AG04450 (cell line): ENCODE data around the gene SPINK2. TPM values are rescaled to one million over a fixed set of nuclear protein-coding genes. Genes with fewer than 3 reads are reported as not detected.

ENCODE experiments used
- CTCF ChIA-PET: fragments of 300-600, 350-600 bp; formaldehyde crosslinking; extraction: SDS; loops from one replicate; lab custom pipeline; 2022; ENCODE audit warnings: antibody characterized with exemption, inconsistent platforms; lab: Charles Lee
- POLR2A ChIA-PET: fragments of 350-600 bp; formaldehyde crosslinking; extraction: SDS; loops from one replicate; lab custom pipeline; 2021; ENCODE audit warnings: antibody characterized with exemption, inconsistent platforms; lab: Yijun Ruan, JAX
- DNase-seq: peaks from one replicate; pipeline ENCODE4 v3.0.0-alpha.2; 2011; ENCODE audit warnings: low read depth, low spot score
- H3K27ac ChIP-seq: one replicate; pipeline ENCODE4 v1.5.1; 2012; ENCODE audit warnings: low read depth, low read length, control low read depth
- H3K27me3 ChIP-seq: one replicate; pipeline ENCODE4 v1.6.0; 2012; ENCODE audit warnings: low read length; ENCODE audit not compliant: control insufficient read depth, insufficient read depth
- H3K4me3 ChIP-seq: 2 replicates; pipeline ENCODE4 v1.5.1; 2011; ENCODE audit warnings: mild to moderate bottlenecking, low read depth, low read length, control low read depth
- H3K9me3 ChIP-seq: 2 replicates; pipeline ENCODE4 v1.5.1; 2012; ENCODE audit warnings: low read length; ENCODE audit not compliant: control insufficient read depth, insufficient read depth
- polyA plus RNA-seq: library from polyadenylated mRNA; depleted of rRNA; stranded (reverse); fragments of >200 nt; gene quantifications from 2 replicates; pipeline ENCODE4 v1.2.3, GENCODE V29; 2011
- TF ChIP-seq, protein P1 (sequence below): IDR thresholded peaks from 2 replicates; pipeline ENCODE4 v1.5.1; 2011; ENCODE audit warnings: low read depth, low read length, control low read depth, inconsistent platforms

Gene SPINK2
- polyA plus RNA-seq, 1 experiment: not detected

DNA sequence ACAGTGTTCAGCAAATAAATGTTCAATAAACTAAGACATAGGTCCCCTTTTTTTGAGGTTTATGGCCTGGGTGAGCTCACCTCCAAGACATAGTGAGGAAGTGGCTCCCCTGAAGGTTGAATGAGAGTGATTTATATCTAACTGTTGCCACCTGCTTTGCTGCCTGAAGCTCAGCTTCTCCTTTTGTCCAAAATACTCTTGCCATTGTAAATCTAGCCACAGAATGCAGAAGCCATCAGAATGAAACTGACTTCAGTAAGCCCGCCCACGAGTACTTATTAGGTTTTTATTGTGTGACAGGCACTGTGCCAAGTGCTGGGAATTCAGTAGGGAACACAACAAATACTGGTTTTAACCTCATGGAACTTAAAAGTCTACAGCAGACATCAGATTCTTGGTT lies 18.0 kb downstream of the SPINK2 start:
- CTCF ChIA-PET: interaction anchor here (1.3 to 1.8 kb wide), 2 partner anchors 33 to 228 kb away, joined by 5 to 7 read pairs; no protein-coding TSS in a partner anchor
- DNase-seq: no peak
- no peak overlapping the region for H3K27ac ChIP-seq
- POLR2A ChIA-PET: no interaction called here
- no peaks in the 10 kb centered on the region for H3K9me3 ChIP-seq
- peaks cover 2% of the 10 kb centered on the region for H3K27me3 ChIP-seq
- TF ChIP-seq, protein P1, sequence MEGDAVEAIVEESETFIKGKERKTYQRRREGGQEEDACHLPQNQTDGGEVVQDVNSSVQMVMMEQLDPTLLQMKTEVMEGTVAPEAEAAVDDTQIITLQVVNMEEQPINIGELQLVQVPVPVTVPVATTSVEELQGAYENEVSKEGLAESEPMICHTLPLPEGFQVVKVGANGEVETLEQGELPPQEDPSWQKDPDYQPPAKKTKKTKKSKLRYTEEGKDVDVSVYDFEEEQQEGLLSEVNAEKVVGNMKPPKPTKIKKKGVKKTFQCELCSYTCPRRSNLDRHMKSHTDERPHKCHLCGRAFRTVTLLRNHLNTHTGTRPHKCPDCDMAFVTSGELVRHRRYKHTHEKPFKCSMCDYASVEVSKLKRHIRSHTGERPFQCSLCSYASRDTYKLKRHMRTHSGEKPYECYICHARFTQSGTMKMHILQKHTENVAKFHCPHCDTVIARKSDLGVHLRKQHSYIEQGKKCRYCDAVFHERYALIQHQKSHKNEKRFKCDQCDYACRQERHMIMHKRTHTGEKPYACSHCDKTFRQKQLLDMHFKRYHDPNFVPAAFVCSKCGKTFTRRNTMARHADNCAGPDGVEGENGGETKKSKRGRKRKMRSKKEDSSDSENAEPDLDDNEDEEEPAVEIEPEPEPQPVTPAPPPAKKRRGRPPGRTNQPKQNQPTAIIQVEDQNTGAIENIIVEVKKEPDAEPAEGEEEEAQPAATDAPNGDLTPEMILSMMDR: no peak
- no peak overlapping the region for H3K4me3 ChIP-seq

DNA sequence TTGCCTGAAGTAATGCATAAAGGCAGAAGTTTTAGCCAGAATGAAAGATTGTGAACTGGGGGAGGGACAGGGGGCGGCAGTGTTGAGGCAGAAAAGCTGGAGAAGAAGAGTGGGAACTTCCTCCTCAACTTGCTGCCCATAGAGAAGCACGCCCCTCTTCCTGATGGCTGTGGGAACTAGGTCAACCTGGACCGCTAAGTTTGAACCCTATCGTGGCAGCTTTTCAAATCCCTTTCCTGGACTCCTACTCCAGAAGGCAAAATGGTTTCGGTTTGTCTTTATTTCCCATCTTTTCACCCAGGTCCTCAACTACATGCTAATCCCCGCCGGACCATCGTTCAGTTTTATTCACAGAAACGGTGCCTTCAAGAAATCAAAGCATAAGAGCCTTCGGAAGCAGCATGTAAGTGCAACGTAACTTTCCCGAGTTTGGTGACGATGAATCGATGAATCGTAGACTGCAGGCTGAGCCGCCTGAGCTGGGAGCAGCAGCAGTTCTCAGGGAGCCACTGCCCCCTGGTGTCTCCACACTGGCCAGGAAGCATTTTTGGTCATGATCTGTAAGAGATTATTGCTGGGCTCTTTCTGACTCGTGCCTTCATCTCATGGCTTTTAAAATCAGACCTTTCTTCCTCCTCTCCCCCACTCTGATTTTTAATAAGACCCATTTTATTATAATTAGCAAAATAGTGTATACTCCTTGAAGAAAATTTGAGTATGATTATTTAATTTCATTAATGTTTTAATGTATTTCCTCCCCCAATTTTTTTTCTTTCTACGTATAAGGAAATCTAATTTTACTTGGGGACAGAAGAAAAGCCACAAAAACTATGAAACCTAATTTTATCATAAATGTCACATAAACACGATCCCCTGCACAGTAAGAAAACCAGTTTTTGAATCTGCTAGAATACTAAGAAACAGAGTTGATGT lies 21.4 kb downstream of the SPINK2 start:
- Histone ChIP-seq H3K27ac (peak overlapping the region; percentile 57), H3K27me3 (peaks cover 3% of the 10 kb centered on the region), H3K9me3 (no peaks in the 10 kb centered on the region), H3K4me3 (peak overlapping the region; percentile 71)
- TF ChIP-seq, protein P1: peak; percentile 99
- ChIA-PET CTCF (interaction anchor here (0.6 to 2.9 kb wide), 30 partner anchors 10 to 377 kb away, joined by 3 to 40 read pairs (median 4); partner anchors contain the start of gene ARL9), POLR2A (interaction anchor here (0.8 kb wide), 1 partner anchor 365 kb away, joined by 3 read pairs; the partner anchor contains the start of gene PPAT)
- DNase-seq: peak; percentile 67

DNA sequence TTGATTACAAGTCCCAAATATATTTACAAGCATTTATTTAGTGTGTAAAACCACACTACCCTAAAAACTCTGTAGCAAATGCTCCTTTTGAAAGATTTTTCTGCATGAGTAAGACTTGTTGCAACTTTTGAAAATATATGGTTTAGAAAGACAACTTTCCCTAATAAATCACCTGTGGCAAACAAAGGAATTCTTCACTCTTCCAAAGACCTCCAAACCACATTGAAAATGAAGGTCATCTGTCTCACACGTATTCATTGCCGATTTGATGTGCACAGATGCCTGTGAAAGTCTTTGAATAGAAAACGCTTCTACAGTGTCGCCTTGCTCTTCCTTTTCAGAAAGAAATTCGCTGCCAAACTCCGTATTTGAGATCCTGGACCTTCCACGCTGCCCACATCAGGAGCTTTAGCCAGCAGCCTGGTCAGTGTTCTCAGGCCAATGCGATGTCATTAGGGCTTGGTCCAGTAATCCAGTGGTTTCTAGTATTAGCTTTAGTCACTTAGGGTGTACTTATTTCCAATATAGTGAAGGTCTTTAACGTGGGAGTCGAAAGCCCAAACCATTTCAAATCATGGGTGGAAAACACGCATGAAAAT lies 22.2 kb downstream of the SPINK2 start:
- ChIA-PET CTCF (interaction anchor here (0.6 to 2.9 kb wide), 30 partner anchors 9 to 375 kb away, joined by 3 to 40 read pairs (median 4); partner anchors contain the start of gene ARL9), POLR2A (interaction anchor here (0.8 kb wide), 1 partner anchor 364 kb away, joined by 3 read pairs; the partner anchor contains the start of gene PPAT)
- H3K4me3 ChIP-seq: peak overlapping the region; percentile 71; the same call in 1 of the 2 replicates

DNA sequence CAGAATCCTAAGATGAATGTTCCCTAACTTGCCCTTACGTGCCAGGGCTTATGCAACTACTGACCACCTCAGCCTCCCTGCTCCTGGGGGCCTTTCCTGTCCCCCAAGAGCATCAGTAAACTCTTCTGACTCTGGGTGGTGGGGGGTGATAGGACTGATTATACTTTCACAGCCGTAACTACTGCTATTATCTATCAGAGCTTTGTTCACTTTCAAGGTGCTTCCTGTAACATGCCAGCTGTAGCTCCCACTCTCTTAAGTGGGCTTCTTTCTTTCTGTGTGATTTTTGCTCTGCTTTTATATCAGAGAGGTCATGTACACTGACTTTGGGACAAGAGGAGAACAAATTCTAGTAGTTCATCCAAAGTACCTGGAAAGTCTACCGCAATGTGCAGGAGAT lies 25.3 kb downstream of the SPINK2 start:
- CTCF ChIA-PET: interaction anchor here (0.7 to 1.1 kb wide), 2 partner anchors 220 to 225 kb away, joined by 3 to 4 read pairs; no protein-coding TSS in a partner anchor
- H3K9me3 ChIP-seq: no peaks in the 10 kb centered on the region
- no peak overlapping the region for H3K4me3 ChIP-seq
- no peak overlapping the region for H3K27ac ChIP-seq
- POLR2A ChIA-PET: no interaction called here
- peaks cover 3% of the 10 kb centered on the region for H3K27me3 ChIP-seq
- no peak for DNase-seq
- TF ChIP-seq, protein P1: no peak

More for the DNA sequence above, 22.2 kb downstream of the SPINK2 start:
- Histone ChIP-seq H3K9me3 (no peaks in the 10 kb centered on the region), H3K27ac (no peak overlapping the region), H3K27me3 (peaks cover 3% of the 10 kb centered on the region)
- TF ChIP-seq, protein P1: no peak
- no peak for DNase-seq
